Stimulated activated CD4-positive, alpha-beta T cell treated with anti-CD3 and anti-CD28 coated beads, Interleukin-1b, Interleukin-23, amount 100 ng/mL, for 4 hours (primary cell): ENCODE measurements around the gene GAP43.

Source experiments
- DNase-seq, 2 donors: peaks; one replicate each; pipeline ENCODE4 v3.0.0-alpha.2; 2020; ENCODE audit warnings: low read depth in 2 of 2

The GAP43 gene

DNA sequence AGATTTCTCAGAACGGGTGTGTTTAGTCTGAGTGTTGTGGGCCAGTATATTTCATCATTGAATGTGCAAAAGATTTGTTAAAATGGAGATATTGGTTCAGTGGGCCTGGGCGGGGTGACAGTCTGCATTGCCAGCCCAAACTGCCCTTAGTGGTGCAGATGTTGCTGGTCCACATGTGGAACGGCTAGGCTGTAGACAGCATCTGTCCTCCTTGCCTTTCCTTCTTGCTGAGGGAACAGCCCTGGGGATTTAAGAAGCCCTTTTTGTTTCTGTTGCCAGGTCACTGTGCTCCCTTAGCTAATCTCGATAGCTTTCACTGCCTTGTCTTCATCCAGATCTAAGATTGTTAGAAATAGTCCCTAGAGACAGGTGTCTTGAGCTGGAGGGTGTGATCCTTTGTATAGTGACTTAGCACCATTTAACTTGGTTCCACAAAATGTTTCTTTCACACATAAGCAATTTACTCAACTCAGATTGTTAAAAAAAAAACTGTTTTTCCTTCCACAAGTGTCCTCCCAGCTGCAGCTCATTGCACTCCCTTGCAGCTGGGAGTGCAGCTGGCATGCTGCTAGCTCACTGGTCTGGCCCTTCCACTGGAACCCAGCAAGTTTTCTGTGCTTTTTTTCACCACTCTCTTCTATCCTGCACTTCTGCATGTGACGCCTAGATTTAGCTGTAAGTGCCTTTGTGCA lies 37.5 kb downstream of the GAP43 start:
- no peak for DNase-seq

GRCh38 chr3:115662356-115662755 lies 39.0 kb downstream of the GAP43 start:
- DNase-seq = no peak

- no peak for DNase-seq
Measured at GRCh38 chr3:115663414-115663813, 40.1 kb downstream of the GAP43 start.

- DNase-seq = no peak
Measured at GRCh38 chr3:115666081-115666480, 42.8 kb downstream of the GAP43 start.

- DNase-seq = no peak
Measured at GRCh38 chr3:115666920-115667737, 43.8 kb downstream of the GAP43 start.

GRCh38 chr3:115667738-115668065 lies 44.4 kb downstream of the GAP43 start:
- DNase-seq = no peak

DNA sequence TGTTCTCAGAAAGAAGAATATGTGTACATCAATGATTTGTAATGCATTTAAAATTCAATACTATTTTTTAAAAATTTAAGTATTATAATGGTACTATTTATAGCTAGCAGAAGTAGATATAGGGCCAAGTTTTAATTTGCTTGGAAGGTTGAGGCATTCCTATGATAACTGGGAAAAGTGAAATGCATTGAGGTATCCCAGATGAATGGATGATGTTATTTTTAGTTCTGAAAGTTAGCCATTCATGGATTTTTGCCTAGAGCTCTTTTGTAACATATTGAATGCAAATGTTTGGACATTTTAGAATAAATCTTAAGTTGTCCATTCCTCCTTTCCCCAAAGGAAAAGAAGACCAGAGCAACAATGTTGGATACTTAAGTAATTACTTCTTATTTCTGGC lies 47.6 kb downstream of the GAP43 start:
- DNase-seq = no peak

GRCh38 chr3:115671761-115672455 lies 48.6 kb downstream of the GAP43 start:
- DNase-seq = no peak

- DNase-seq = no peak
Measured at GRCh38 chr3:115673881-115674280, 50.6 kb downstream of the GAP43 start.

DNA sequence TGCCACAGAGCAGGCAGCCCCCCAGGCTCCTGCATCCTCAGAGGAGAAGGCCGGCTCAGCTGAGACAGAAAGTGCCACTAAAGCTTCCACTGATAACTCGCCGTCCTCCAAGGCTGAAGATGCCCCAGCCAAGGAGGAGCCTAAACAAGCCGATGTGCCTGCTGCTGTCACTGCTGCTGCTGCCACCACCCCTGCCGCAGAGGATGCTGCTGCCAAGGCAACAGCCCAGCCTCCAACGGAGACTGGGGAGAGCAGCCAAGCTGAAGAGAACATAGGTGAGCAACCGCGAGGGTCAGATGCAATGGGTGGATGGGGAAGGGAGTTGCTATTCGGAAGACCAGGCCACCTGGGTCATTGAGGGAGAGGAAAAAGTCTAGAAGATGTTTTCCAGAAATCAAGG lies 53.0 kb downstream of the GAP43 start:
- DNase-seq = no peak

DNA sequence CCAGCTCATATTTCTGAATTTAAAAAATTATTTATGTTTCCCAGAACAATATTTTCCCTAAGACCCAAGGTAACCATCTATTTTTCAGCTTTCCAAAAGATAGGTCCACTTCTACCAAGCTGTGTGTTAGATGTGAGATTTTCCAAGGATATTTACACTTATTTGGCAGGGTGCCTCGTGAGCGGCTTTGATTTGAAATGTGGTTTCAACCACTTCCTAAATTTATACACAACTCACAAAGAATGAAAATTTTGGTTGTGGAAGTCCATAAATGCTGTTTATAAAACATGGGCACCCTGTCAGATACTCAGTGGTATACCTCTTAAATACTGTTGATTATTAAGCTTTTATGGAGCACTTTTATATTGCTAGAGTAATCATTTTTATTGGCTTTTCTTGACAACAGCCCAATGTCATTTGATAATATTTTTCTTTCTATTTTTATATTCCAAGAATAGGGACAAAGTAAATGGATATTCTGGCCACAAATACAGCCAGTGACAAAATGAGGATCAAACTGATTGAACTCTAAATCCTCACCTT lies 57.6 kb downstream of the GAP43 start:
- DNase-seq = no peak

DNA sequence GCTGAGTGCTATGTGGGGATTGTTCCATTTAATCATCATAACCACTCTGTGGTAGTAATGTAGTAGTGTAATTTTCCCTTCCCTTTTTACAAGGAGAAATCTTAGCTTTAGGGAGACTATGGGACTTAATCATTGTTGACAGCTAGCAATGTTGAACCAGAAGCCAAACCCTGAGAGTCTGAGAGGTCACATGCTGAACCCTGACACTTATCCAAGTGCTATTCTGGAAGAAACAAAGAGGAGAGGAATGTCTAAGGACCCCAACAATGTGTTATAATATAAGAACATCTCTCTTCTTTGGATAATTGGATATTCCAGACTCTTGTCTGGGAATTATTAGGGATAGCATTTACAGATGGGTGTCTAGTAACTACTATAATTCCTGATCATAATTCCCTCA lies 58.4 kb downstream of the GAP43 start:
- DNase-seq = no peak

DNA sequence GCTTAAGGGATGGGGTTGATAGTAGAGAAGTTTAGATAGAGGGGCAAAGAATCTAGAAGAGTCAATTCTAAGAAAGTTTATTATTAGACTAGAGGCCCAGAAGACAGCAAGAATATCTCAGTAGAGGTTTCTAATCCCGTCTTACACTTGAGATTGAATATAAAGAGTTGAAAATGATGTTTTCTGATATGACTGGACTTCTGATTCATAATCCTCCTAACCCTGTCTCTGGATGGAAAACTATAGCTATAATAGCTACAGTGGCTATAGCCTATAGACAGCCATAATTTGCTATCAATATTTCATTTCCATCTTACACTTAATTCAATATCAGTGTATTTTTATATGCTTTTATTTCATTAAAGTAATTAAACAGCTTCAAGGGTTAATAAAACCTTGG lies 60.0 kb downstream of the GAP43 start:
- no peak for DNase-seq

DNA sequence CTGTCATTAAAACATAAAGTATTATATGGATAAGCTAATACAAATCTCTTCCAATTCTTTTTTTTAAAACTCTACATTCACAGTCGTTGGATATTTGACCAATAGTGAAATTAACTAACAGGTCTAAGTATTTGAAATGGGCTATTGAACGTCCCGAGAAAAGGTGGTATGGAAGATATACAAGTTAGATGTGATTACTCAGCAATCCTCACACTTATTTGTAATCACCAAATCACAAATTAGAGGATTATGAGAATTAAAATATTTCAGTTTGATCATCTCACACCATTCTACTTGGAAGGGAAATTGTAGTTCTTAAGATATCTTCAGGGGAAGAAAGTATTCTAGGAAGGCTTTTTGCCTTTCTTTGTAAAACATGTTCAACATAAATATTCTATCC lies 60.5 kb downstream of the GAP43 start:
- DNase-seq = no peak

- DNase-seq = no peak
Measured at GRCh38 chr3:115685097-115685496, 61.8 kb downstream of the GAP43 start.

DNA sequence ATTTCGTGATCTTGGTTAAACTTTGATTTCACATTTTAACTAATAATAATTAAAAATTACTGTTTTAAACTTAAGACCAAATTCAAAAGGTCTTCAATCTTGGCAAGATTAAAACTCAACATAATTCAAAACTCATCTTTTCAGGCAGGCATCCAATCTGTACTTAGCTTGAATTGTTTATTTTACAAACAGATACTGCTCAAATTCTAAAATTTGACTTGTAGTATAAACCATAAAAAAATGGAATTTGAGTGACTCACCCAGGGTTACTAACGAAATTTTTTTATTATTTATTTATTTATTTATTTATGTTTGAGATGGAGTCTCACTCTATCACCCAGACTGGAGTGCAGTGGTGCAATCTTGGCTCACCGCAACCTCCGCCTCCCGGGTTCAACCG lies 64.4 kb downstream of the GAP43 start:
- DNase-seq = no peak

DNA sequence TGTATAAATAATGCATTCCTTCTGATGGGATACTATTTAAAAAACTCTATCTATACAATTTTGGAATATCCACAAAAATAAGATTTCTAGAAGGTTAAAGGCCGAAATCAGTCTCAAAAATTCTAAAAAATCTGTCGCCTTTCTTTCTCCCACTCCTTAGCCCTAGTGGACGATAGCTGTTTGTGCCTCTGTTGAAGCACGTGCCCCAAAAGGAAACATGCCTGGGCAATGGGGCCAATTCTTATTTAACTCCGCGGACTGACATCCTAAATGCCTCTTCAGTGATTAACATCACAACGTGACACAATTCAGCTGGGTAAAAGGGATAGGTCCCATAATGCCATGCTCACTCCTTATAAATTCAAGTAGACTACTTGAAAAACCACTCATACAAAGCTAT lies 65.1 kb downstream of the GAP43 start:
- DNase-seq = no peak

DNA sequence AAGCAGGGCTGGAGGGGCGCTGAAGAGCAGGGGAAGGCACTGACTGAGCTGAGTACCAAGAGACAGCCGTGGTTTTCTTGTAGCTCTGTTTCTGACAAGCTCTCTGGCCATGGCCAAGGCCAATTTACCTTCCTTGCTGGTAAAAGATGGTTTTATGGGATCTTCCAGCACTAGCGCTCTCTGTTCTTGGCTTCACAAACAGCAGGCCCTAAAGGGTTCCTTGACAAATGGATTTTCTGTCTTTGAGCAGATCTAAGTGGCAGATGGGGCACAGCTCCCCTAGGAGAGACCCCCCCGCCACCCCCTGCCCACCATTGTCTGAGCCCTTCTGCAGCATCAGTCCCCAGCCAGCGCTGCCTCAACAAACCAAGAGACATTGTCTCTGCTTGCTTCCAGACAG lies 66.6 kb downstream of the GAP43 start:
- DNase-seq = no peak

DNA sequence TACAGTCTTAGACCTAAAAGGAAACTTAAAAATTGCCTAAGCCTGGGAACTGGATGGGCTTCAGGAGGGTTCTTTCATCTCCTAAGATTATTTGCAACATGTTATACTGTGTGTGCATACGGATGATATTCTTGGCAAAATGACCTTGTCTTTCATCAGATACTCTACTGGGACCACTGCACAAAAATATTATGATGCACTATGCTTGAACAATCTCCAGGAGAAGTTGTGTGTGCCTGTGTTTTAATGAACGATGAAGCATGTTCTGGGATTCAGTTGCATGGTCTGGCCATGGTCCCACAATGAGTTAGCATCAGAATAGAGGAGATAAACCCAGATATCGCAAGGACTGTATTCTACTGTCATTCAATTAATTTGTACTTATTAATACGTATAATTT lies 68.7 kb downstream of the GAP43 start:
- no peak for DNase-seq

GRCh38 chr3:115692887-115693524 lies 69.7 kb downstream of the GAP43 start:
- DNase-seq = peak; percentile 32 to 64

GRCh38 chr3:115693868-115694267 lies 70.6 kb downstream of the GAP43 start:
- no peak for DNase-seq

DNA sequence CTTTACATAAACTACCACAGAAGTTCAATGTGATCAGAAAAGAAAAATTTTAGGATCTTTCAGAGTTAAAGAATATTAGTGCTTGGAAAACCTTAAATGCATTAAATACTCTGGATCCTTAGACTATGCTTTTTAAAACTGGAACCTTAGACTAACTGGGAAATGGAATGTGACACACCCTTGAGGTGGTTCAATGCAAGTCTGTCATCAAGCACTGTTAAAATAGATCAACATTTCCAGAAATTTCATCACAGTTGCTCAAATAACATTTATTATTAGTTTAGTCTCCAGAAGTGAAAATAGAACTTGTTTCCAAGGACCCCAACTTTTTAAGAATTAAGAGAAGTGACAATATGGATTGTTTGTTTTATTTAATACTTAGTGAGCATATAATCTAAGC lies 71.8 kb downstream of the GAP43 start:
- no peak for DNase-seq
